ENCODE data around the gene PDCD4. TPM values are rescaled to one million over a fixed set of nuclear protein-coding genes. Genes with fewer than 3 reads are reported as not detected.

Gene PDCD4
- total RNA-seq: 10 to 100 TPM; 53.5 to 91.3 TPM

DNA sequence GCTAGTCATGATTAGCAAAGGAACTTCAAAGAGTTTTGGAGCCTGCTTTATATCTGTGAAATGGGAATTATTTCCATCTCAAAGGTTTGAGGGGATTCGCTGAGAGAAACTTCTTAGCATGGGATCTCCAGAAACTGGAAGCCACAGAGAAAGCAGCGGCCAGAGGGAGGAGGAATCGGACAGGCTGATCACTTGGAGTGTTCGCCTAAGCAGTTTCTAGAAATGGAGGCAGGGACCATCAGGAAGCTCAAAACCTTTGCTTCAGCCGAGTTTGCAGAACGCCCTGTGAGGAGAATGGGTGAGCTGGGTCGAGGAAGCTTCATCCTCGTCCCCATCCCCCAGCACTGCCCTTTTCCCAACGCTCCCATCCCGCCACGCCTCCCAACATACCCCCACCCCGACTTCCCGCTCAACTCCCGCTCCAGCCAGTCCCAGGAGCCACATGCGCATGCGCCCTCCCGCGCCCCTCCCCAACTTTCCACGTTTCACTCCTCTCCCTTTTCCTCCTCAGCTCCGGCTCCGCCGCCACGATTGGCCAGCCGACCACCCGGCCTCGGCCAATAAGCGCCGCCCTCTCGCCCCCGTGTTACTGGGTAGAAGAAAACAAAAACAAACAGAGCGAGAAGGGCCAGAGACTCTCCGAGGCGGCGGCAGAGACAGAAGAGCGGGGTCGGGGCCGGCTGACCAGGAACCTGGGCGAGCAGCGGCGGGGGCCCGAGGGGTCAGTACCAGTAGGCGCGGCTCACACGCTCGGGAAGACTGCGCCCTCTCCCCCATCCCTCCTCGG lies at the start of gene PDCD4:
TSS of gene PDCD4 (plus strand) at position 631 of the 787 bp plus-strand sequence. CDS start 4,100 bp downstream, outside the sequence.
- peak within 1 kb of the TSS; percentile 94 for H3K4me3 ChIP-seq
- H3K27ac ChIP-seq: peak within 1 kb of the TSS; percentile 89 to 95
- no peaks in the 10 kb centered on the region for H3K27me3 ChIP-seq (replicated peaks; ENCODE audit: insufficient read depth)
- H3K4me1 ChIP-seq (ENCODE audit: control insufficient read depth in 1 of 2, low read depth in 2 of 2): peaks cover 29 to 55% of the 10 kb centered on the region in 2 donors
- DNase-seq (ENCODE audit: low spot score) (peak; percentile 97), ATAC-seq (ENCODE audit: insufficient number of reproducible peaks, low FRiP score, low read depth) (peak; percentile 87)
- no peaks in the 10 kb centered on the region for H3K36me3 ChIP-seq
- TF ChIP-seq, protein P1, sequence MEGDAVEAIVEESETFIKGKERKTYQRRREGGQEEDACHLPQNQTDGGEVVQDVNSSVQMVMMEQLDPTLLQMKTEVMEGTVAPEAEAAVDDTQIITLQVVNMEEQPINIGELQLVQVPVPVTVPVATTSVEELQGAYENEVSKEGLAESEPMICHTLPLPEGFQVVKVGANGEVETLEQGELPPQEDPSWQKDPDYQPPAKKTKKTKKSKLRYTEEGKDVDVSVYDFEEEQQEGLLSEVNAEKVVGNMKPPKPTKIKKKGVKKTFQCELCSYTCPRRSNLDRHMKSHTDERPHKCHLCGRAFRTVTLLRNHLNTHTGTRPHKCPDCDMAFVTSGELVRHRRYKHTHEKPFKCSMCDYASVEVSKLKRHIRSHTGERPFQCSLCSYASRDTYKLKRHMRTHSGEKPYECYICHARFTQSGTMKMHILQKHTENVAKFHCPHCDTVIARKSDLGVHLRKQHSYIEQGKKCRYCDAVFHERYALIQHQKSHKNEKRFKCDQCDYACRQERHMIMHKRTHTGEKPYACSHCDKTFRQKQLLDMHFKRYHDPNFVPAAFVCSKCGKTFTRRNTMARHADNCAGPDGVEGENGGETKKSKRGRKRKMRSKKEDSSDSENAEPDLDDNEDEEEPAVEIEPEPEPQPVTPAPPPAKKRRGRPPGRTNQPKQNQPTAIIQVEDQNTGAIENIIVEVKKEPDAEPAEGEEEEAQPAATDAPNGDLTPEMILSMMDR (IDR thresholded peaks at IDR 0.05): no peak
- no peaks in the 10 kb centered on the region for H3K9me3 ChIP-seq

- Histone ChIP-seq H3K36me3 (peaks cover 2% of the 10 kb centered on the region), H3K27ac (peak overlapping the region; percentile 82 to 94), H3K9me3 (no peaks in the 10 kb centered on the region), H3K27me3 (replicated peaks; ENCODE audit: insufficient read depth) (no peaks in the 10 kb centered on the region), H3K4me3 (peak overlapping the region; percentile 35), H3K4me1 (ENCODE audit: control insufficient read depth in 1 of 2, low read depth in 2 of 2) (peaks cover 44 to 69% of the 10 kb centered on the region in 2 donors)
- DNase-seq (ENCODE audit: low spot score) (no peak), ATAC-seq (ENCODE audit: insufficient number of reproducible peaks, low FRiP score, low read depth) (no peak)
- TF ChIP-seq, protein P1 (IDR thresholded peaks at IDR 0.05): no peak
Measured at GRCh38 chr10:110822035-110822711, 49.6 kb upstream of the PDCD4 start.

DNA sequence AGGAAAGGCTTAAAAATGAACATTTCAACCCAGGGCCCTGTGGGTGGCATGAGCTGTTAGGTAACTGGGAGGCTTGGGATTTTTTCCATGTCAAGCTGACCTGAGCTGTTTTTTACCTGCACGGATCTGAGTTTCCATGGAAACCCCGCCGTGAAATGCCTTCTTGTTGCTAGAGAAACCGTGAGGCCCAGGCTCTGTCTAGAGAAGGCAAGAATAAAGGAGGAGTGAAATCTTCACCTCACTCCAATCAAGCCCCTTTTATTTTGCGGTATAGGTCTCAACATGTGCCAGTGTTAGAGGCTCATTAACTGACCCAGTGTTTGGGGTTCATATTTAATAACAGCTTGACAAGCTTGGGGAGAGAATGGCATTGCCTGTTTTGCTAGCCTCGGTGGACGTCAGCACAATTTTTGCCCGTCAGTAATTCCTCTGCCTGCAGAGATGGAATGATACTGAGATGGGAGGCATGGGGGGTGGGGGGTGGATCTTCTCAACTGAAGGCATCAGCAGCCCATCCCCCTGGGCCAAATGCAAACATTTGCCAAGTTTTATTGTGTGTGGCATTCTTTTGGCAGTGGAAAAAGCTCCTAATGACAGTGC lies 48.9 kb upstream of the PDCD4 start:
- TF ChIP-seq, protein P1 (IDR thresholded peaks at IDR 0.05): no peak
- H3K36me3 ChIP-seq: peaks cover 2% of the 10 kb centered on the region
- H3K4me3 ChIP-seq: no peak overlapping the region
- ATAC-seq (ENCODE audit: insufficient number of reproducible peaks, low FRiP score, low read depth): no peak
- no peak for DNase-seq (ENCODE audit: low spot score)
- H3K27me3 ChIP-seq (replicated peaks; ENCODE audit: insufficient read depth): no peaks in the 10 kb centered on the region
- H3K4me1 ChIP-seq (ENCODE audit: control insufficient read depth in 1 of 2, low read depth in 2 of 2): peaks cover 50 to 73% of the 10 kb centered on the region in 2 donors
- H3K9me3 ChIP-seq: no peaks in the 10 kb centered on the region
- H3K27ac ChIP-seq: peak overlapping the region; percentile 82 to 94

- DNase-seq (ENCODE audit: low spot score) (no peak), ATAC-seq (ENCODE audit: insufficient number of reproducible peaks, low FRiP score, low read depth) (no peak)
- H3K4me1 ChIP-seq (ENCODE audit: control insufficient read depth in 1 of 2, low read depth in 2 of 2): peaks cover 46 to 73% of the 10 kb centered on the region in 2 donors
- no peaks in the 10 kb centered on the region for H3K27me3 ChIP-seq (replicated peaks; ENCODE audit: insufficient read depth)
- peaks cover 2% of the 10 kb centered on the region for H3K36me3 ChIP-seq
- no peak overlapping the region for H3K4me3 ChIP-seq
- TF ChIP-seq, protein P1 (IDR thresholded peaks at IDR 0.05): no peak
- peak overlapping the region; percentile 82 to 94 for H3K27ac ChIP-seq
- H3K9me3 ChIP-seq: no peaks in the 10 kb centered on the region
Measured at GRCh38 chr10:110824152-110824441, 47.6 kb upstream of the PDCD4 start.

GRCh38 chr10:110824660-110825059 lies 47.1 kb upstream of the PDCD4 start:
- Histone ChIP-seq H3K27ac (peak overlapping the region; percentile 82 to 94), H3K4me1 (ENCODE audit: control insufficient read depth in 1 of 2, low read depth in 2 of 2) (peaks cover 44 to 73% of the 10 kb centered on the region in 2 donors), H3K36me3 (peaks cover 2% of the 10 kb centered on the region), H3K9me3 (no peaks in the 10 kb centered on the region), H3K27me3 (replicated peaks; ENCODE audit: insufficient read depth) (no peaks in the 10 kb centered on the region), H3K4me3 (no peak overlapping the region)
- ATAC-seq (ENCODE audit: insufficient number of reproducible peaks, low FRiP score, low read depth) (no peak), DNase-seq (ENCODE audit: low spot score) (no peak)
- TF ChIP-seq, protein P1 (IDR thresholded peaks at IDR 0.05): no peak
